Peyer's patch (tissue), 4 donors: Measurements from ENCODE around the gene LMBRD2.

ENCODE experiments used
- CTCF ChIP-seq, 6 experiments: fragments of 450-650 bp in 4 of 6; fragments of 200-600 bp in 2 of 6; sonication (generic) in 1 of 6; IDR thresholded peaks; one replicate each; pipeline ENCODE4 v1.5.1; 2017 to 2019; ENCODE audit warnings: antibody characterized with exemption in 6 of 6, mild to moderate bottlenecking in 3 of 6, moderate library complexity in 1 of 6
- POLR2A ChIP-seq, 2 donors: fragments of 450-650 bp; IDR thresholded peaks; one replicate each; pipeline ENCODE4 v1.5.1; 2017; ENCODE audit warnings: antibody characterized with exemption in 2 of 2, mild to moderate bottlenecking in 2 of 2, moderate library complexity in 2 of 2

- no peak for TF ChIP-seq CTCF (IDR thresholded peaks at IDR 0.05)
- TF ChIP-seq POLR2A (IDR thresholded peaks at IDR 0.05) = no peak
These were observed 11.3 kb upstream of the LMBRD2 start for GRCh38 chr5:36162810-36163486.
